ENCODE data around the gene LILRB5. TPM values are rescaled to one million over a fixed set of nuclear protein-coding genes. Genes with fewer than 3 reads are reported as not detected.

The LILRB5 gene
- total RNA-seq, 1 experiment from 2014 or later, result not detected

DNA sequence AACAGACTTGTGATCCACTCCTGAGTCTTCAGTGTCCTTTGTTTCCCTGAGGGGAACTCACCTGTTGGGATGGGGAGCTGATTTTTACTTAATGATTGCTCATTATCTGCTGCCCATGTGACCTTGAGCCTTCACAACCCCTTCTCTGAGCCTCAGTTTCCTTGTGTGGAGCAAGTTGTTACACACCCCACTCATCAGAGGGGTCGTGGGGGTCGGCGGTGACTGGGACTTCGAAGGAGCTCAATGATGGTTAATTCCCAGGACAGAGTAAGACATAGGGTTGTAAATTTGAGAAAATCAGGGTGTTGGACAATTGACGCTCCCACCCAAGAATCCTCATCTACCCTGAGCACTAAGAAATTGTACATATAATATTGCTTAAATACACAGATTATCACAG is 42.4 kb upstream of the LILRB5 start:
- Histone ChIP-seq H3K4me1 (replicated peaks; ENCODE audit: insufficient read depth) (no peaks in the 10 kb centered on the region), H2AFZ (no peak overlapping the region), H3F3A (ENCODE audit: insufficient read depth, low read depth) (no peaks in the 10 kb centered on the region), H3K9me2 (ENCODE audit: insufficient read depth) (no peaks in the 10 kb centered on the region), H4K20me1 (ENCODE audit: insufficient read depth) (no peaks in the 10 kb centered on the region; the same call in 1 of the 2 replicates), H3K79me2 (ENCODE audit: low read depth) (no peaks in the 10 kb centered on the region), H3K4me2 (no peak overlapping the region), H3K36me3 (ENCODE audit: low read depth) (no peaks in the 10 kb centered on the region), H3K27me3 (ENCODE audit: insufficient read depth, low read depth) (peaks cover 93% of the 10 kb centered on the region), H3K27ac (no peak overlapping the region), H3K9me3 (ENCODE audit: insufficient read depth, low read depth) (no peaks in the 10 kb centered on the region), H3K4me3 (no peak overlapping the region)
- intact Hi-C loops (cut with micrococcal nuclease; ENCODE audit: unreplicated experiment), result no loop called here
- CTCF ChIA-PET, result no interaction called here
- BruUV-seq (replicated peaks), result no TSS peak
- DNase-seq, result no peak
- no peak for TF ChIP-seq EZH2 (IDR thresholded peaks at IDR 0.05; ENCODE audit: low read depth)
- TF ChIP-seq, protein P1, sequence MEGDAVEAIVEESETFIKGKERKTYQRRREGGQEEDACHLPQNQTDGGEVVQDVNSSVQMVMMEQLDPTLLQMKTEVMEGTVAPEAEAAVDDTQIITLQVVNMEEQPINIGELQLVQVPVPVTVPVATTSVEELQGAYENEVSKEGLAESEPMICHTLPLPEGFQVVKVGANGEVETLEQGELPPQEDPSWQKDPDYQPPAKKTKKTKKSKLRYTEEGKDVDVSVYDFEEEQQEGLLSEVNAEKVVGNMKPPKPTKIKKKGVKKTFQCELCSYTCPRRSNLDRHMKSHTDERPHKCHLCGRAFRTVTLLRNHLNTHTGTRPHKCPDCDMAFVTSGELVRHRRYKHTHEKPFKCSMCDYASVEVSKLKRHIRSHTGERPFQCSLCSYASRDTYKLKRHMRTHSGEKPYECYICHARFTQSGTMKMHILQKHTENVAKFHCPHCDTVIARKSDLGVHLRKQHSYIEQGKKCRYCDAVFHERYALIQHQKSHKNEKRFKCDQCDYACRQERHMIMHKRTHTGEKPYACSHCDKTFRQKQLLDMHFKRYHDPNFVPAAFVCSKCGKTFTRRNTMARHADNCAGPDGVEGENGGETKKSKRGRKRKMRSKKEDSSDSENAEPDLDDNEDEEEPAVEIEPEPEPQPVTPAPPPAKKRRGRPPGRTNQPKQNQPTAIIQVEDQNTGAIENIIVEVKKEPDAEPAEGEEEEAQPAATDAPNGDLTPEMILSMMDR (conservative IDR thresholded peaks at IDR 0.05), result no peak
- POLR2A ChIA-PET (ENCODE audit: unreplicated experiment), result no interaction called here

DNA sequence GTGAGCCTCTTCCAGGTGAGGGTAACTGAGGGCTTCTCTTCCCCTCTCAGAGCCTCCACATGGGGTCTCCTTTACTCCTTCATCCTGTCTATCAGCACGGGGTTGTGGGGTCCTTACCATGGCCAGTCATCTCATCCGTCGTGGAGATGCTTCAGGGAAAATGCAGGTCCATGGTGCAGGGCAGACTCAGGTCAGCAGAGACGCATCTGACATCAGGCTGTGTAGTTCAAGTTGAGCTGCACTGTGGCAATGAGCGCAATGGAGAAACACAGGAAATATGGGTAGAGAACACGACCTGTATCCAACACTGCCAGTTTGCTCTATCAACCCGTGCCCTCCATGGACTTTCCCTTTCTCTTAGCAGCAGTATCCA is 42.0 kb upstream of the LILRB5 start:
- H3F3A ChIP-seq (ENCODE audit: insufficient read depth, low read depth), result no peaks in the 10 kb centered on the region
- H3K4me2 ChIP-seq, result no peak overlapping the region
- no peak for DNase-seq
- H3K36me3 ChIP-seq (ENCODE audit: low read depth), result no peaks in the 10 kb centered on the region
- H3K79me2 ChIP-seq (ENCODE audit: low read depth), result no peaks in the 10 kb centered on the region
- POLR2A ChIA-PET (ENCODE audit: unreplicated experiment), result no interaction called here
- H3K4me3 ChIP-seq, result no peak overlapping the region
- TF ChIP-seq EZH2 (IDR thresholded peaks at IDR 0.05; ENCODE audit: low read depth), result no peak
- TF ChIP-seq, protein P1 (conservative IDR thresholded peaks at IDR 0.05), result no peak
- no peak overlapping the region for H3K27ac ChIP-seq
- BruUV-seq (replicated peaks), result no TSS peak
- H4K20me1 ChIP-seq (ENCODE audit: insufficient read depth), result no peaks in the 10 kb centered on the region; the same call in 1 of the 2 replicates
- CTCF ChIA-PET, result no interaction called here
- intact Hi-C loops (cut with micrococcal nuclease; ENCODE audit: unreplicated experiment), result no loop called here
- no peak overlapping the region for H2AFZ ChIP-seq
- no peaks in the 10 kb centered on the region for H3K9me2 ChIP-seq (ENCODE audit: insufficient read depth)
- H3K9me3 ChIP-seq (ENCODE audit: insufficient read depth, low read depth), result no peaks in the 10 kb centered on the region
- H3K4me1 ChIP-seq (replicated peaks; ENCODE audit: insufficient read depth), result no peaks in the 10 kb centered on the region
- H3K27me3 ChIP-seq (ENCODE audit: insufficient read depth, low read depth), result peaks cover 93% of the 10 kb centered on the region

- no peaks in the 10 kb centered on the region for H3K9me2 ChIP-seq (ENCODE audit: insufficient read depth)
- H3K79me2 ChIP-seq (ENCODE audit: low read depth), result no peaks in the 10 kb centered on the region
- ChIA-PET CTCF (no interaction called here), POLR2A (ENCODE audit: unreplicated experiment) (no interaction called here)
- H3K4me1 ChIP-seq (replicated peaks; ENCODE audit: insufficient read depth), result no peaks in the 10 kb centered on the region
- H3K4me3 ChIP-seq, result no peak overlapping the region
- no peaks in the 10 kb centered on the region for H3K36me3 ChIP-seq (ENCODE audit: low read depth)
- no TSS peak for BruUV-seq (replicated peaks)
- no peak overlapping the region for H3K27ac ChIP-seq
- no peaks in the 10 kb centered on the region for H3K9me3 ChIP-seq (ENCODE audit: insufficient read depth, low read depth)
- TF ChIP-seq, protein P1 (conservative IDR thresholded peaks at IDR 0.05), result no peak
- no peak for TF ChIP-seq EZH2 (IDR thresholded peaks at IDR 0.05; ENCODE audit: low read depth)
- no peaks in the 10 kb centered on the region; the same call in 1 of the 2 replicates for H4K20me1 ChIP-seq (ENCODE audit: insufficient read depth)
- DNase-seq, result no peak
- intact Hi-C loops (cut with micrococcal nuclease; ENCODE audit: unreplicated experiment), result no loop called here
- H2AFZ ChIP-seq, result no peak overlapping the region
- H3F3A ChIP-seq (ENCODE audit: insufficient read depth, low read depth), result no peaks in the 10 kb centered on the region
- H3K4me2 ChIP-seq, result no peak overlapping the region
- peaks cover 93% of the 10 kb centered on the region for H3K27me3 ChIP-seq (ENCODE audit: insufficient read depth, low read depth)
These were observed 41.5 kb upstream of the LILRB5 start for GRCh38 chr19:54298357-54299125.

Data from PC-9 (cell line).